Naive B cell (primary cell): ENCODE data around the gene ZNF324. TPM values are rescaled to one million over a fixed set of nuclear protein-coding genes. Genes with fewer than 3 reads are reported as not detected.

ENCODE experiments used
- ATAC-seq, 2 donors: fragments of 150-1000 bp; cut with Tn5 transposase; 2 replicates each; pipeline ENCODE4 v1.10.0; 2021; ENCODE audit warnings: low read depth in 2 of 2, mild to moderate bottlenecking in 2 of 2, moderate library complexity in 2 of 2
- DNase-seq: peaks from one replicate; pipeline ENCODE4 v3.0.0; 2022
- H3K27ac Mint-ChIP-seq, 6 donors: one replicate each; pipeline ENCODE4 v1.8.0; 2020 to 2022; ENCODE audit warnings: mild to moderate bottlenecking in 6 of 6, mixed read lengths in 6 of 6, moderate library complexity in 5 of 6, inconsistent platforms in 2 of 6
- H3K27me3 Mint-ChIP-seq, 3 donors: one replicate each; pipeline ENCODE4 v1.8.0; 2021 to 2022; ENCODE audit warnings: mixed read lengths in 3 of 3, mild to moderate bottlenecking in 1 of 3
- H3K36me3 Mint-ChIP-seq, 2 donors: one replicate each; pipeline ENCODE4 v1.8.0; 2020 to 2022; ENCODE audit warnings: mixed read lengths in 2 of 2, inconsistent platforms in 1 of 2, mild to moderate bottlenecking in 1 of 2
- H3K4me1 Mint-ChIP-seq, 3 donors: one replicate each; pipeline ENCODE4 v1.8.0; 2020 to 2022; ENCODE audit warnings: mixed read lengths in 3 of 3, inconsistent platforms in 1 of 3, mild to moderate bottlenecking in 1 of 3, moderate library complexity in 1 of 3
- H3K4me3 Mint-ChIP-seq, 8 donors: one replicate each; pipeline ENCODE4 v1.8.0; 2020 to 2022; ENCODE audit warnings: mild to moderate bottlenecking in 8 of 8, mixed read lengths in 8 of 8, moderate library complexity in 8 of 8, inconsistent platforms in 2 of 8
- H3K9me3 Mint-ChIP-seq, 7 donors: one replicate each; pipeline ENCODE4 v1.8.0; 2020 to 2022; ENCODE audit warnings: mixed read lengths in 7 of 7, mild to moderate bottlenecking in 5 of 7, inconsistent platforms in 2 of 7, moderate library complexity in 1 of 7
- polyA plus RNA-seq, 6 donors: library from polyadenylated mRNA; unstranded; fragments of 300-500 nt; fragmentation: Illumina TruSeq; gene quantifications; one replicate each; pipeline ENCODE4 v1.2.3, GENCODE V29; 2021; ENCODE audit warnings: low read depth in 6 of 6

The ZNF324 gene
- polyA plus RNA-seq, 6 donors from 2014 or later: 8.5 to 30.0 (median 14.4) TPM

- DNase-seq: peak; percentile 81
- peak overlapping the region in 4 of 6 donors; percentile 49 to 92 (median 75) for H3K27ac Mint-ChIP-seq
- peak overlapping the region; percentile 64 to 86 (median 76) for H3K4me3 Mint-ChIP-seq
- H3K9me3 Mint-ChIP-seq: no peaks in the 10 kb centered on the region
- peak; percentile 87 to 90 for ATAC-seq
- H3K4me1 Mint-ChIP-seq: peaks cover 33 to 54% (median 39%) of the 10 kb centered on the region in 3 donors
- no peaks in the 10 kb centered on the region for H3K36me3 Mint-ChIP-seq
- no peaks in the 10 kb centered on the region for H3K27me3 Mint-ChIP-seq
Measured at GRCh38 chr19:58513694-58514563, 47.0 kb downstream of the ZNF324 start.

- no peaks in the 10 kb centered on the region for H3K27me3 Mint-ChIP-seq
- ATAC-seq: no peak
- DNase-seq: no peak
- H3K36me3 Mint-ChIP-seq: no peaks in the 10 kb centered on the region
- H3K9me3 Mint-ChIP-seq: no peaks in the 10 kb centered on the region
- peak overlapping the region in 3 of 6 donors; percentile 49 to 92 (median 83) for H3K27ac Mint-ChIP-seq
- peak overlapping the region in 7 of 8 donors; percentile 42 to 86 (median 73) for H3K4me3 Mint-ChIP-seq
- H3K4me1 Mint-ChIP-seq: peaks cover 40 to 61% (median 46%) of the 10 kb centered on the region in 3 donors
Measured at GRCh38 chr19:58514564-58515022, 47.7 kb downstream of the ZNF324 start.

GRCh38 chr19:58515259-58515658, 48.4 kb downstream of the ZNF324 start:
- Mint-ChIP-seq H3K36me3 (no peaks in the 10 kb centered on the region), H3K4me3 (peak overlapping the region; percentile 6 to 83 (median 48)), H3K4me1 (peaks cover 46 to 68% (median 52%) of the 10 kb centered on the region in 3 donors), H3K9me3 (peaks cover 0 to under 1% (median 0%) of the 10 kb centered on the region in 7 donors), H3K27me3 (no peaks in the 10 kb centered on the region), H3K27ac (peak overlapping the region in 3 of 6 donors; percentile 52 to 92 (median 73))
- no peak for ATAC-seq
- DNase-seq: no peak

GRCh38 chr19:58516246-58516836, 49.5 kb downstream of the ZNF324 start:
- no peak for ATAC-seq
- H3K36me3 Mint-ChIP-seq: no peaks in the 10 kb centered on the region
- peaks cover 50 to 72% (median 56%) of the 10 kb centered on the region in 3 donors for H3K4me1 Mint-ChIP-seq
- DNase-seq: no peak
- no peaks in the 10 kb centered on the region for H3K27me3 Mint-ChIP-seq
- H3K9me3 Mint-ChIP-seq: peaks cover 0 to 4% (median 0%) of the 10 kb centered on the region in 7 donors
- peak overlapping the region in 1 of 6 donors; percentile 87 for H3K27ac Mint-ChIP-seq
- peak overlapping the region in 4 of 8 donors; percentile 47 to 83 (median 55) for H3K4me3 Mint-ChIP-seq

GRCh38 chr19:58516964-58517833, 50.3 kb downstream of the ZNF324 start:
- ATAC-seq (no peak), DNase-seq (no peak)
- Mint-ChIP-seq H3K4me3 (peak overlapping the region in 5 of 8 donors; percentile 16 to 100 (median 86)), H3K27me3 (no peaks in the 10 kb centered on the region), H3K9me3 (peaks cover 0 to 4% (median 0%) of the 10 kb centered on the region in 7 donors), H3K4me1 (peaks cover 47 to 71% (median 56%) of the 10 kb centered on the region in 3 donors), H3K27ac (no peak overlapping the region), H3K36me3 (no peaks in the 10 kb centered on the region)

- Mint-ChIP-seq H3K9me3 (peaks cover 0 to 4% (median 0%) of the 10 kb centered on the region in 7 donors), H3K4me1 (peaks cover 47 to 58% (median 56%) of the 10 kb centered on the region in 3 donors), H3K27me3 (no peaks in the 10 kb centered on the region), H3K36me3 (no peaks in the 10 kb centered on the region), H3K27ac (peak overlapping the region; percentile 98 to 99 (median 99)), H3K4me3 (peak overlapping the region; percentile 91 to 100 (median 97))
- ATAC-seq: no peak
- no peak for DNase-seq
Measured at GRCh38 chr19:58518256-58519086, 51.6 kb downstream of the ZNF324 start.

- peak; percentile 29 for DNase-seq
- peak; percentile 4 for ATAC-seq
- peaks cover 42 to 54% (median 52%) of the 10 kb centered on the region in 3 donors for H3K4me1 Mint-ChIP-seq
Measured at GRCh38 chr19:58519087-58519354, 52.1 kb downstream of the ZNF324 start.

GRCh38 chr19:58519355-58520256, 52.7 kb downstream of the ZNF324 start, which contains the start of gene ZBTB45:
Gene ZBTB45, minus strand, starts transcription at chr19:58519810. Its CDS starts 2,137 bp downstream, at chr19:58517673.
- Mint-ChIP-seq H3K27ac (peak within 1 kb of the TSS; percentile 98 to 99 (median 99)), H3K4me1 (peaks cover 37 to 49% (median 47%) of the 10 kb centered on the region in 3 donors), H3K9me3 (peaks cover 0 to 4% (median 0%) of the 10 kb centered on the region in 7 donors), H3K36me3 (no peaks in the 10 kb centered on the region), H3K27me3 (no peaks in the 10 kb centered on the region), H3K4me3 (peak within 1 kb of the TSS; percentile 91 to 100 (median 97))
- DNase-seq (peak; percentile 93), ATAC-seq (peak; percentile 79)

More at GRCh38 chr19:58519087-58519354, 52.1 kb downstream of the ZNF324 start:
- Mint-ChIP-seq H3K4me3 (peak overlapping the region; percentile 91 to 100 (median 97)), H3K36me3 (no peaks in the 10 kb centered on the region), H3K9me3 (peaks cover 0 to 4% (median 0%) of the 10 kb centered on the region in 7 donors), H3K27me3 (no peaks in the 10 kb centered on the region), H3K27ac (peak overlapping the region; percentile 98 to 99 (median 99))

GRCh38 chr19:58520257-58520599, 53.3 kb downstream of the ZNF324 start:
- peak overlapping the region; percentile 91 to 100 (median 97) for H3K4me3 Mint-ChIP-seq
- H3K4me1 Mint-ChIP-seq: peaks cover 34 to 44% (median 42%) of the 10 kb centered on the region in 3 donors
- H3K27me3 Mint-ChIP-seq: no peaks in the 10 kb centered on the region
- H3K36me3 Mint-ChIP-seq: no peaks in the 10 kb centered on the region
- H3K27ac Mint-ChIP-seq: peak overlapping the region; percentile 98 to 99 (median 99)
- H3K9me3 Mint-ChIP-seq: peaks cover 0 to 4% (median 0%) of the 10 kb centered on the region in 7 donors
- ATAC-seq (no peak), DNase-seq (no peak)

- no peaks in the 10 kb centered on the region for H3K36me3 Mint-ChIP-seq
- H3K4me1 Mint-ChIP-seq: peaks cover 27 to 35% (median 32%) of the 10 kb centered on the region in 3 donors
- no peak for DNase-seq
- ATAC-seq: no peak
- peak overlapping the region in 3 of 8 donors; percentile 32 to 63 (median 40) for H3K4me3 Mint-ChIP-seq
- peaks cover 0 to 4% (median 0%) of the 10 kb centered on the region in 7 donors for H3K9me3 Mint-ChIP-seq
- no peaks in the 10 kb centered on the region for H3K27me3 Mint-ChIP-seq
- H3K27ac Mint-ChIP-seq: peak overlapping the region in 2 of 6 donors; percentile 16 to 77
Measured at GRCh38 chr19:58521651-58522050, 54.8 kb downstream of the ZNF324 start.

GRCh38 chr19:58522709-58523108, 55.8 kb downstream of the ZNF324 start:
- H3K4me1 Mint-ChIP-seq: peaks cover 27 to 29% (median 28%) of the 10 kb centered on the region in 3 donors
- no peaks in the 10 kb centered on the region for H3K36me3 Mint-ChIP-seq
- ATAC-seq (no peak), DNase-seq (no peak)
- H3K9me3 Mint-ChIP-seq: peaks cover 0 to 4% (median 0%) of the 10 kb centered on the region in 7 donors
- H3K27ac Mint-ChIP-seq: peak overlapping the region in 1 of 6 donors; percentile 38
- peak overlapping the region in 1 of 8 donors; percentile 9 for H3K4me3 Mint-ChIP-seq
- no peaks in the 10 kb centered on the region for H3K27me3 Mint-ChIP-seq
